Measurements from ENCODE around the gene CBX4.

GRCh38 chr17:79841369-79842135 is 2.3 kb upstream of the CBX4 start:
- TF ChIP-seq ZNF274 (IDR thresholded peaks at IDR 0.05; ENCODE audit: low read depth, low read length): no peak
- no peak for TF ChIP-seq YY1 (IDR thresholded peaks at IDR 0.05; ENCODE audit: insufficient read depth, insufficient read length)
- peak; percentile 59 for TF ChIP-seq SUZ12 (IDR thresholded peaks at IDR 0.05; ENCODE audit: extremely low read depth, insufficient read depth, insufficient read length)
